ENCODE data around the gene FCER2.

- no peak for TF ChIP-seq CTCF (IDR thresholded peaks at IDR 0.05; ENCODE audit: borderline replicate concordance, extremely low read depth, low read length, poor library complexity, severe bottlenecking)
- TF ChIP-seq EZH2 (IDR thresholded peaks at IDR 0.05; ENCODE audit: borderline replicate concordance, low read depth, low read length, severe bottlenecking), result no peak
Measured at GRCh38 chr19:7646426-7646700, 55.6 kb downstream of the FCER2 start.
